ENCODE results near the gene SF3B3. TPM values are rescaled to one million over a fixed set of nuclear protein-coding genes. Genes with fewer than 3 reads are reported as not detected.

Gene SF3B3
- polyA plus RNA-seq, 1 of the 3 experiments (the other 2 are of a cell fraction), result 81.7 TPM

DNA sequence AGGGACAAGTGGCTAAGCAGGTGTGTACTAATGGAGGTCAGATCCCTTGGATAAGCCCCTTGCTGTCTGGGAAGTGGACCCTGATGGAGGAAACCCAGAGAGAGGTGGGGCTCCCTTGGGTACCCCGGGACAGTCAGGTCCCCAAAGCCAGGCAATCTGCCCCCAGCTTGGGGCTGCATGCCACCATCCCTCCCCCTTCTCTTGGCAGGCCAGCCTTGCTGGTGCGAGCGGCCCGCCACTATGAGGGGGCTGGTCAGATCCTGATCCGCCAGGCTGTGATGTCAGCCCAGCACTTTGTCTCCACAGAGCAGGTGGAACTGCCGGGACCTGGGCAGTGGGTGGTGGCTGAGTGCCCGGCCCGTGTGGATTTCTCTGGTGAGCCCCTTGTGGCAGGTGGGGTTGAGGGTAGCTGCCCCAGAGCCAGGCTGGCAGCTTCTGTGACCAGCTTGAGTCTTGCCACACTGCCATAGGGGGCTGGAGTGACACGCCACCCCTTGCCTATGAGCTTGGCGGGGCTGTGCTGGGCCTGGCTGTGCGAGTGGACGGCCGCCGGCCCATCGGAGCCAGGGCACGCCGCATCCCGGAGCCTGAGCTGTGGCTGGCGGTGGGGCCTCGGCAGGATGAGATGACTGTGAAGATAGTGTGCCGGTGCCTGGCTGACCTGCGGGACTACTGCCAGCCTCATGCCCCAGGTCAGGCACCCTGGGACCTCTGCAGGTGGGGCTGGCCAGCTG, 49.1 kb upstream of the SF3B3 start:
- WGBS (ENCODE audit: low lambda C conversion rate), result 82% methylated on average over 15 of the region's 22 CpGs
- CTCF ChIA-PET, result interaction anchor here (0.9 to 1.3 kb wide), 3 partner anchors 78 to 168 kb away, joined by 3 to 4 read pairs (median 4); no protein-coding TSS in a partner anchor

DNA sequence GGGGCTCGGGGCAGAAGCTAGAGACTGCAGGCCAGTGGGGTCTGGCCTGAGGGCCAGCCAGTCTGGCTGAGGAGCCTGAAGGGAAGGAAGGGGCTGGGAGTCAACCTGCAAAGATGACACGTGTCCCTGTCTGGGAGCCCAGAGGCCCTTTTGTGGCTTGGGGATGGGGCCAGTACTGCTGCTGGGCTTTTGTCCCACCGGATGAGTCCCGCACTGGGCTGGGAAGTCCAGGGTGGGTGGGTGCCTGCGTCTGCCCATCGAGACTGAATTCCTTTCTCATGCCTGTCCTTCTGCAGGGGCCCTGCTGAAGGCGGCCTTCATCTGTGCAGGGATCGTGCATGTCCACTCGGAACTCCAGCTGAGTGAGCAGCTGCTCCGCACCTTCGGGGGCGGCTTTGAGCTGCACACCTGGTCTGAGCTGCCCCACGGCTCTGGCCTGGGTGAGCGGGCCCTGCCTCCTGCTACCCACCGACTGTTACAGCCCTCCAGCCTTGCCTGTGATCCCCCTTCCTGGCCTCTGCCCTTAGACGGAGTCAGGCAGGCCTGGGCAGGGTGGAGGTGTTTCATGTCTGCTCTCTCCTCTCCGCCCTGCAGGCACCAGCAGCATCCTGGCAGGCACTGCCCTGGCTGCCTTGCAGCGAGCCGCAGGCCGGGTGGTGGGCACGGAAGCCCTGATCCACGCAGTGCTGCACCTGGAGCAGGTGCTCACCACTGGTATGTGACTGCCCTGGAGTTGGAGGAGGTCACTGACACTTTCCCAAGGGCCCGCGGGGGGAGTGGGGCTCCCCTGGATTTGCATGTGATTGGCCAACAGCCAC, 48.4 kb upstream of the SF3B3 start:
- Histone ChIP-seq H3F3A (replicated peaks; ENCODE audit: insufficient read depth) (peaks cover 12% of the 10 kb centered on the region), H3K9me2 (no peaks in the 10 kb centered on the region), H3K79me2 (ENCODE audit: insufficient read depth) (no peaks in the 10 kb centered on the region), H4K20me1 (ENCODE audit: insufficient read depth) (no peaks in the 10 kb centered on the region), H2AFZ (ENCODE audit: low read depth) (no peak overlapping the region), H3K4me3 (ENCODE audit: low read depth in 2 of 2, low read length in 1 of 2) (no peak overlapping the region), H3K9me3 (no peaks in the 10 kb centered on the region), H3K27me3 (ENCODE audit: insufficient read depth) (no peaks in the 10 kb centered on the region), H3K4me1 (ENCODE audit: control insufficient read depth in 1 of 2, insufficient read depth in 2 of 2, low read depth in 1 of 2, low read length in 1 of 2) (peaks cover 10 to 14% of the 10 kb centered on the region in 2 experiments; a peak in 3 of 4 replicates), H3K4me2 (no peak overlapping the region), H3K9ac (no peak overlapping the region), H3K27ac (ENCODE audit: low read depth in 2 of 2, low read length in 1 of 2) (peak overlapping the region in 1 of 2 experiments; percentile 26; a peak in 2 of 4 replicates), H3K36me3 (replicated peaks in 1 of 2; ENCODE audit: control insufficient read depth in 1 of 2, insufficient read depth in 2 of 2, low read length in 1 of 2) (peaks cover 0 to 21% of the 10 kb centered on the region in 2 experiments)
- CTCF ChIA-PET, result interaction anchor here (0.9 to 1.3 kb wide), 2 partner anchors 79 to 80 kb away, joined by 4 read pairs; no protein-coding TSS in a partner anchor
- WGBS (ENCODE audit: low lambda C conversion rate), result 75% methylated on average over 4 of the region's 24 CpGs
- POLR2A ChIA-PET, result interaction anchor here (1.1 to 1.6 kb wide), 2 partner anchors 94 to 95 kb away, joined by 3 to 6 read pairs; no protein-coding TSS in a partner anchor
- TF ChIP-seq SMC3 (IDR thresholded peaks at IDR 0.05; ENCODE audit: low read depth, low read length) (no peak), MXI1 (IDR thresholded peaks at IDR 0.05; ENCODE audit: low read depth, low read length) (no peak)
- no peak for DNase-seq

More for the DNA sequence above, 49.1 kb upstream of the SF3B3 start:
- H3K79me2 ChIP-seq (ENCODE audit: insufficient read depth), result no peaks in the 10 kb centered on the region
- peak; percentile 57 for DNase-seq
- no peak overlapping the region for H3K9ac ChIP-seq
- H3K36me3 ChIP-seq (replicated peaks in 1 of 2; ENCODE audit: control insufficient read depth in 1 of 2, insufficient read depth in 2 of 2, low read length in 1 of 2), result peaks cover 0 to 14% of the 10 kb centered on the region in 2 experiments
- H3F3A ChIP-seq (replicated peaks; ENCODE audit: insufficient read depth), result peaks cover 12% of the 10 kb centered on the region
- no peaks in the 10 kb centered on the region for H3K27me3 ChIP-seq (ENCODE audit: insufficient read depth)
- H3K9me3 ChIP-seq, result no peaks in the 10 kb centered on the region
- H2AFZ ChIP-seq (ENCODE audit: low read depth), result no peak overlapping the region
- POLR2A ChIA-PET, result interaction anchor here (1.1 to 1.6 kb wide), 2 partner anchors 93 to 94 kb away, joined by 3 to 6 read pairs; no protein-coding TSS in a partner anchor
- no peak overlapping the region for H3K4me2 ChIP-seq
- no peaks in the 10 kb centered on the region for H3K9me2 ChIP-seq
- H3K27ac ChIP-seq (ENCODE audit: low read depth in 2 of 2, low read length in 1 of 2), result peak overlapping the region in 1 of 2 experiments; percentile 26; a peak in 2 of 4 replicates
- TF ChIP-seq ELF1 (IDR thresholded peaks at IDR 0.05), result no peak
- TF ChIP-seq RFX5 (IDR thresholded peaks at IDR 0.05; ENCODE audit: low read length), result no peak
- no peak for TF ChIP-seq TCF12 (IDR thresholded peaks at IDR 0.05)
- no peak for TF ChIP-seq MEF2A (IDR thresholded peaks at IDR 0.05; ENCODE audit: borderline replicate concordance, low read depth)
- no peak for TF ChIP-seq SIN3A (IDR thresholded peaks at IDR 0.05; ENCODE audit: borderline replicate concordance, low read depth, low read length)
- TF ChIP-seq PBX3 (IDR thresholded peaks at IDR 0.05), result no peak
- TF ChIP-seq GATA2 (CRISPR knock-in tag; IDR thresholded peaks at IDR 0.05), result no peak
- no peak for TF ChIP-seq RCOR1 (IDR thresholded peaks at IDR 0.05; ENCODE audit: low read length)
- TF ChIP-seq JUND (IDR thresholded peaks at IDR 0.05), result no peak
- TF ChIP-seq NFIC (IDR thresholded peaks at IDR 0.05; ENCODE audit: borderline replicate concordance), result no peak
- TF ChIP-seq, protein P1, sequence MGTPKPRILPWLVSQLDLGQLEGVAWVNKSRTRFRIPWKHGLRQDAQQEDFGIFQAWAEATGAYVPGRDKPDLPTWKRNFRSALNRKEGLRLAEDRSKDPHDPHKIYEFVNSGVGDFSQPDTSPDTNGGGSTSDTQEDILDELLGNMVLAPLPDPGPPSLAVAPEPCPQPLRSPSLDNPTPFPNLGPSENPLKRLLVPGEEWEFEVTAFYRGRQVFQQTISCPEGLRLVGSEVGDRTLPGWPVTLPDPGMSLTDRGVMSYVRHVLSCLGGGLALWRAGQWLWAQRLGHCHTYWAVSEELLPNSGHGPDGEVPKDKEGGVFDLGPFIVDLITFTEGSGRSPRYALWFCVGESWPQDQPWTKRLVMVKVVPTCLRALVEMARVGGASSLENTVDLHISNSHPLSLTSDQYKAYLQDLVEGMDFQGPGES (IDR thresholded peaks at IDR 0.05; ENCODE audit: low read depth, low read length), result no peak
- no peak overlapping the region for H3K4me3 ChIP-seq (ENCODE audit: low read depth in 2 of 2, low read length in 1 of 2)
- peaks cover 10 to 14% of the 10 kb centered on the region in 2 experiments; a peak in 3 of 4 replicates for H3K4me1 ChIP-seq (ENCODE audit: control insufficient read depth in 1 of 2, insufficient read depth in 2 of 2, low read depth in 1 of 2, low read length in 1 of 2)
- no peaks in the 10 kb centered on the region for H4K20me1 ChIP-seq (ENCODE audit: insufficient read depth)

All from SK-N-SH (cell line).